ENCODE measurements around the gene CYP19A1.

Gene CYP19A1

DNA sequence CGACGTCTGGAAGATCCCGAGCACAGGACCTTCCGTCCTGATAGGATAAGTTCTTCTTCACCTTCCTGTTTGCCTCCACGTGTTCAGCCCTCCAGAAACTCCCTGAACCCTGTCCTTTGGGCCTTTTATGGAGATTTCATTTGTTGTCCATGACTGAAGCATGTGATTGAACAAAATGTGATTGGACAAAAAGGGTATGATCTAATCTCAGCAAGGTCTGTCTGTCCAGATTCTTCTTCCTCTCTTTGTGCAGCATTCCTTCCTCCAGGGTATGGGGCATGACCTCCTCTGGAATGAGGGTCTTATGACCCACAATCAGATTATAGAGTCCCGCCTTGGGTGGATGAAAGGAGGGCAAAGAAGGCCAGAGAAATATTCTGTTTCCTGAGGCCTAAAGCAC lies at the start of gene CYP19A1:
Gene CYP19A1, minus strand, starts transcription at position 101 of the 400 bp plus-strand sequence. CDS start 95,684 bp downstream, outside the sequence.
- no peak for DNase-seq

DNA sequence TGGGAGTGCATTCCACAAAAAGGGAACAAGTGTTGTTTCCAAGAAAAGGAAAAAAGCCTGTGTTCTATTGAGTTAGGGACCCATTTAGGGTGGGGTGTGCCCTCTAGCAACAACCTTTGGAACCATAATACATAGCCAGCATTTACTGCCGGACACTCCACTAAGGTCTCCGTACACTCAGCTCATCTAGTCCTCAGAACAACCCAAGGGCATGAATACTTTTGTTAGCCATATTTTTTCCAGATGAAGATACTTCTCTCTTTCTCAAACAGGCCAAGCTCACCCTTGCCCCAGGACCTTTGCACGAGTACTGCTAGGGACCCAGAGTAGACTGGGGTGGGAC lies 49.3 kb upstream of the CYP19A1 start:
- no peak for DNase-seq

DNA sequence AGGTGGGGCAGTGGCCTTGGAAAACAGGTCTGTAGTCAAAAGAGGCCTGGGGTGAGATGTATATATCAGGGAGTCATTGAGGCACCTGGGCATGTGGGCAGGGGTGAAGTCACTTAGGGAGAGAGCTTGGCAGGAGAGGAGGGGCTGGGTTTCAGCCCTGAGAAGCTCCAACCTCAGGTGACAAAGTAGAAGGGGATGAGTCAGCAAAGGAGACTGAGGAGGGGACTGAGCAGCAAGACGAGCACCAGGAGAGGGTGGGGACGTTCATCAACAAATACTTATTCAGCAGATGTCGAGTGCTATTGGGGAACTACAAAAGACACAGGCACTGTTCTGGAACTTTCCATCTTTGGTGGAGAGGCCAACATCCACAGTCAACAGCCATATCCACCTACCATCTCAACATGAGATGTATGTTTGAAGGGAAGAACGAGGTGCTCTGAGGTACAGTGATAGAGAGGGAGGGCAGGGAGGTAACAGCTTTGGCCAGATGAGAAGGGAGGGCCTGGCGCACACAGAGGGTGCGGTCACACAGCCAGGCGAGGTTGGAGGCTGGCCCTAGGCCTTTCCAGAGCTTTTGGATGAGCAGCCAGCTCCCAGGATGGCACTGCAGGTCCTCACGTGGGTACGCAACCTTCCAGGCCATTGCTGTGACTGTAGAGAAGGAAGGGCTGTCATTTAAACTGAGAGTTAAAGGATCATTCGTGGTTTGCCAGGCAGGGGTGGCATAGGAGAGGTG lies 48.7 kb upstream of the CYP19A1 start:
- DNase-seq: no peak

DNA sequence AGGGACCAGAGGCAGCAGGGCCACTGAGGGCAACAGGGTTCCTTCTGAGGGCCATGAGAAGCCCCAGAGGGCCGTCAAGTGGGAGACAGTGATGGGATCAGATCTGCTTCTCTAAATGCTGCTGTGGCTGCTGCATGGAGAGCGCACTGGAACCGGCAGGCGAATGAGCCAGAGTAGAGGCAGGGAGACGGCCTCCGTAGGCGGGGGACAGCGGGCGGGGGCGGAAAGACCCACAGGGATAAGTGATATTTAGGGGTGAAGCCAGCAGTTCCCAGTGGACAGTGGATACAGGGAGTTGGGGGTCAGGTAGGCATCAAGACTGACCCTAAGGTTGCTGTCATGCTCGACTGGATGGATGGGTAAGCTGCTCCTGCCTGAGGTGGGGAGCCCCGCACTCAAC lies 48.1 kb upstream of the CYP19A1 start:
- DNase-seq: no peak

DNA sequence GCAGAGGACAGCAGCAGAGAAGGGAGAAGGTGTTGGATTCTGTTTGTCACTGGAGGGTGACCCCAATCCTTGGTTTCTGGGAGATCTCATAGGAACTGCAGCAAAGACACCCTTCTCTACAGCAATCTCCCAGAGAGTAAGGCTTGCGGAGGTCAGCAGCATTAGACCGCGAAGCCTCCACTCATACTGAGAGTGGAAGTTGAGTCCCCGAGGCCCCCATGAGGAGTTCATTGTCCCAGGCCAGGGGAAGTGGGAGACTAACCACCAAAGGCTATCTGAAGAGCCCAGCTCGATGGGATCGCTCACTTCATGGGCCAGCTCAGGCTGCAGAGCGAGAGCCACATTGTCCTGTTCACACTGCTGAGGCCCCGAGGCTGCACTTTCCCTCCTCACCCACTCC lies 47.6 kb upstream of the CYP19A1 start:
- DNase-seq: no peak

DNA sequence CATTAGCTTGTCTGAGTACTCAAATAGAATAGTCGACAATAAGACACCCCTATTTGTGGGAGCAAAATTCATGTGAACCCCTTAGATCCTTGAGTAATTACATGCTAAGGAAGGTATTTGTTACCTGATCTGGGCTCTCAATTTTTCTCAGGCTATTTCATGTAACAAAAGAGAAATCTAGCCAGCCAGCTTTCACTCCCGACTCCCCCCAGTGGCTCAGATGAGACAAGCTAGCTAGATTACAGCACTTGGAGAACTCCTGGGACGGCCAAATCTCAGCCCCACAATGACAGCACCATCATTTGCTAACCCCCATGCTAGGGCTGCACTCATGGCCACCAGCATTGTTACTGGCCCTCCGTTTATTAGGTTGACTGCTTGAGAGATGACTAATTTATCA lies 44.4 kb upstream of the CYP19A1 start:
- DNase-seq: no peak

DNA sequence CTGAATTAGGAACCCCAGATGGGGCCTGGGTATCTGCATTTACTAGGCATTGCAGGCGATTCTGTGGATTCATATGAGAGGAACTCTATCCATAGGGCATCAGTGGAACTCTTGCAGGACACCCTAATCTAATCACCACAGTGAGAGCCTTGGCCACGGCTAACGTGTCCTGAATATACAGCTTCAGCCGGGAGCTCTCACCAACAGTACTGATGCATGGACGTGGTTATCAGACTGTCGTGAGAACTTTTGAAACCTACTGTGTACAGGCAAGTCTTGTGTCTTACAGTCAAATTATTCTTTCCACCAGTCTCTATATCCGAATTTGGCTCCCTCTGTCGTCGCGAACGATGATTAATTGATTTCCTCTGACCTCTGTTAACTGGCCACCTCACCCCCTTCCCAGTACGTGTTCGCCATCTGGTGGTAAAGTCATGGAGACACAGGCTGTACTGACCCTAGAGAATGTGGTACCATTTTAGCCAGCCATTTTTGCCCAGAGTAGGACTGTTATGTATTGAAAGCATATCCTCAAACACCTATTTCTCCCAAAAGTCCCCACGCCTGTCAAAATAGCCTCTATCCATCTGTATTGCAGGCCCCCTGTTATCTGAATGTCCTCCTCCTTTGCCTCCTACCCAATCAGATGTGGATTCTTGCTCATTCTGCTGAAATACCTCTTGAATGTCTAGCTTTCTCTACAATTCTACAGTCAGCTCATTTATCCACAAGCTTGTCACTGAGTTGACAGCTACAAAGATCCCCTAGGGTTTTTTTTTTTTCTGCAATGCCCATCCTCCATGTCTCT lies 42.8 kb upstream of the CYP19A1 start:
- DNase-seq: no peak

DNA sequence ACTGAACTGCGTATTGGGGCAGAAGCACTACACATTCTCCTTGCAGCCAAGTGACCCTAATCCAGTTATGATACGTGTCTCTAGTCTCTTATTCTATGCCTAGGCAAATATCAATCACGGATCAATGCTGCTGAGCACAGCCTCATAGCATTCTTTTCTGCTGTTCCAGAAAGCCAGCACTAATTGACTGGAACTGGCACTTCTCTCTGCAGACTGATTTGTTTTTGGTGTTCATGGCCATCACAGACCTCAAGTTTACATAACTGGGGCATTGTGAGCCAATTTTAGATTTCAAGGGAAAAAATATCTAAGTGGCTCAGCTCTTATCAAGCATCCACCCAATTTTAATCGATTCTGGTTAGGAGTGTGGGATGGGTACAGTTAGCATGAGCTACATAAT lies 41.0 kb upstream of the CYP19A1 start:
- no peak for DNase-seq

DNA sequence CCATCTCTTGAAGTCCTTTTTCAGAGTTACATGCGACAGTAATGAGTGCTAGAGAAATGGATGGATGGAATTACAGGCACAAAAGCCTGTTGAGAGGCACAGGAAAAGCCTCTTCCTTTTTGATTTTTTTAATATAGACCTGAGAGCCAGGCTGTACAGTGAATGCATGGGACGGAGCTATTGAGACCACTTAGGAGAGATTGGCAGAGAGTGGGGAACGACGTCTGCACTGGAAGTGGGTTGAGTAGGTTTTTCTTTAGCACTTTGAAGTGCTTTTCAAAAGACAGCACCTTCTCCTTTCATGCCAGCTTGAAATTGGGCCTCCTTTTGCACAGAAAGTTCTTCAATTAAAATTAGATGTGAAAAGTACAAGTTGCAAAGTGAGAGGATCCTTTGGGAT lies 40.0 kb upstream of the CYP19A1 start:
- no peak for DNase-seq

DNA sequence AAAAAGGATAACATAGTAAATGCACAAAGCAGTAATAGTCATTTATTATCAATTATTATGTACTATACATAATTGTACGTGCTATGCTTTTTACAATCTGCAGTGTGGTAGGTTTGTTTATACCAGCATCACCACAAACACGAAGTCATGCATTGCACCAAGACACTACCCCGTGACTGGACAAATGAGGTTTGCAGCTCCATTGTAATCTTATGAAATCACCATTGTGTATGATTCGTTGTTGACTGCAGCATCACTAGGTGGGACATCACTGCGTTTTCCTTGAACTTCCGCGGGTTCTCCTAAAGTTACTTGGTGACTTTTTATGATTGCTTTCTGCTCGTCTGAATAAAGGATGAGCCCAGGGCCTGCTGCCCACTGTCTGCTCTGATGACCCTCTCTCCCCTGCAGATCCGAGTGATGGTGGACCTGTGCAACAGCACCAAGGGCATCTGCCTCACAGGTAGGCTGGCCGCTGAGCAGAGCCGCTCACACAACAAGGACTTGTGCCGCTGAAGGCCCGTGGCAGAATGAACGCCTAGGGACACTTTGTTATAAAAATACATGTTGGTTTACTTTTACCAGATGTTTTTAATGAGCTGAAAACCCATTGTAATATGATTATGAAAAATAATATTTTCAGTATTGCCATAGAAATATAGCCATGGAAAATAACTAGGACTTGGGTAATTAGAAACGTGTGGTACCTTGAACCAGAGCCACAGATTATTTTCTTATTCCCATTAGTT lies 38.8 kb upstream of the CYP19A1 start:
- no peak for DNase-seq

DNA sequence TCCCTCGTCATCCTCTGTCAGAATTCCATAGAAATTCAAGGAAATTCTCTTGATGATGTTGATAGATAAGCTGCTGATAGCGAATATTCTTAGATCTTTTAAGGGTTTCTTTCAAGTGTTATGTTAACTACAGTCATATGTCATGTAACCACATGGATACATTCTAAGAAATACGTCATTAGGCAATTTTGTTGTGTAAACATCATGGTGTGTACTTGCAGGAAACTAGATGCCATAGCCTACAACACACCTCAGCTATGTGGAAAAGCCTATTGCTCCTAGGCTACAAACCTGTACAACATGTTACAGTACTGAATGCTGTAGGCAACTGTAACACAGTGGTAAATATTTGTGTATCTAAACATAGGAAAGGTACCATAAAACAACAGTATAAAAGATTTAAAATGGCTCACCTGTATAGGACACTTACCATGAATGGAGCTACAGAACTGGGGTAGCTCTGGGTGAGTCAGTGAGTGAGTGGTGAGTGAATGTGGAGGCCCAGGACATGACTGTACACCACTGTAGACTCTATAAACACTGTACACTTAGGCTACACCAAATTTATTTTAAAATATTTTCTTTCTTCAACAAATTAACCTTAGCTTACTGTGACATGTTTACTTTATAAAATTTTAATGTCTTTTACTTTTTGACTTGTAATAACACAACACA lies 37.7 kb upstream of the CYP19A1 start:
- no peak for DNase-seq

DNA sequence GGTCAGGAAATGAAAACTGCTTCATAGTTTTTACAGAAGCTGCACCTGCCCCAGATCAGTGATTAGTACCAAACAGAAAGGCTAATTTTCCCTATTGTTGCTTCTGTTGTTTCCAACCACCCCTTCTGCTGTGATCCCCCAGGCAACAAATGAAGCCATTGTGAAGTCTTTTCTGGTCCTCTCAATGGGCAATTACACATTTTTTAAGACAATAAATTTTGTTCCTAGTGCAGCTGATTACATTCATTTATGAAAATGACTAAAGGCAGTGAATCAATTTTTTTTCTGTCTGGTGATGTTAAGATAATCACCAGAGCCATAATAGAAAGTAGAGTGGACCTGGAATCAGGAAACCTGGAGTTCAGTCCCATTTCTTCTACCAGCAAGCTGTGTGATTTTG lies 35.7 kb upstream of the CYP19A1 start:
- DNase-seq: no peak

DNA sequence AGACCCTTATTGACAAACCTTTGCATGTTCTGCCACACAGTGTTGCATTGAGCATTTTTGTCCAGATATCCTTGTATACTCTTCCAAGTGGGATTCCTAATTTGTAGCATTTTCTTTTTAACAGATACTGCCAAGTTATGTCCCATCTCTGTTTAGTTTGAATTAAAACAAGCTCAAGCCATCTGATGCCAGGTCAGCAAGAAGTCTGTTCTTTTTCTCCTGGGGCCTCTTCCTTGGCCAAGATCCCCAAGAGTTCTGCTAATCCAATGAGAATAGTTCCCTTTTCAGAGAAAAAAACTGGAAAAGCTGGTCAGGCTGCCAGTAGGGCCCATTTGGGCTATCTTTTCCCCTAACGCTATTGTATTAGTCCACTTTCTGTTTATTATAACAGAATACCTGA lies 32.9 kb upstream of the CYP19A1 start:
- DNase-seq: no peak

DNA sequence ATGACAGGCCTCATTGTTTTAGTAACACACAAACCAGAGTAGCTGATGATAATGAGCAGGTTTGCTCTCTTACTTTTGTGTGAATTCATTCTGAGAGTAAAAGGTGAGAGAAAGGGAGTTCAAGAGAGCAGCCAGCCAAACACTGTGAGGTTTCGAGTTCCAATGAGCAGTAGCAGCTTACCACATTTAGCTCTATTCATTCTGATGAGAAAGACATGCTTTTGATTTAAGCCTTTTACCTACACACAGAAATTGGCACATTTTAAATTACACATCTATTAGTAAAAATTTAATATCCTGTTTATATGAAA lies 31.0 kb upstream of the CYP19A1 start:
- no peak for DNase-seq

DNA sequence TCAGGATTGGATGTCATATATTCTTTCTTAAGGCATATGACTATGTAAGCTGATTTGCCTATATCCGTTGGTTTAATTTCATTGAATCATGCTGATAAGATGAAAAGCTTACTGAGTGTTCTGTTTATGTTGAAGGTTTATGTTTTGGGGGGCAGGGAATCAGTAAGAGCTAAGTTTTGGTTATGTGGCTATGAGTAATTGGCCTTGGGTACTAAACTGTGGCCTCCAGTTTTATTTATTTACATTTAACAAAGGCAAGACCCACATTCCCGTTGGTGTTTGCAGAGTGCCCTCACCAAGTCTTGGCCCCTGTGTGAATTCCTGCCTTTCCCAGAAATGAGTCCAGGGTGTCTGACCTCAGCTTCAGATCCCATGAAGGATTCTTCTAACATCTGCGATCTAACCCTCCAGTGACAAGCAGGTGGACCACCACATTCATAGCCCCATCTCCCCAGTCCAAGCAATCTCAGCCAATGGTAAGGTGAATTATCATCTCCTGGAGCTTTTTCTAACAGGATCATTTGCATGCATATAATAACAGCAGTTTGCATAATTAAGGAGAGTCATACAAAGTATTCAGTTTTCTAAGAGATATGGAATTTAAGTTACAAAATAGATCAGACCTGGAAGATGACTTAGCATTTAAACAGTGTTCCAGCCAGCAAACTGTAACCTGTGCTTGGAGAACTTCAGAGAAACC lies 30.5 kb upstream of the CYP19A1 start:
- DNase-seq: no peak

DNA sequence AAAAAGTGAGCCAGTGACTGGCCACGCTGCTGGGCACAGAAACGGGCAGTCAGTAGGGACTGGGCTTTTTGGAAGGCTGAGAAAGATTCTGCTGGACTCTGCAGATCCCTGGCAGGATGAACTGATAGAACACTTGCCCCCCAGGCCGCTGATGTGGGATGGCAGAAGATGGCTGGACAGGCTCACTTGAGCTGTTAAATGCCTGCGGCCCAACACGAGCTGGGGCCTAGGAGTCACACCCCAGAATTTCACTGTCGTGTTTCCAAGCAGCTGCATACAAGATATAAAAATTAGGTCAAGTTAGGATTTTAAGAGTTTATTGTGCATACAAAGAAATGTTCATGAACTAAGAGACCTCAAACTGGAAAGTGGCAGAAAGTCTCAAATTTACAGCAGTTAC lies 29.9 kb upstream of the CYP19A1 start:
- DNase-seq: no peak

DNA sequence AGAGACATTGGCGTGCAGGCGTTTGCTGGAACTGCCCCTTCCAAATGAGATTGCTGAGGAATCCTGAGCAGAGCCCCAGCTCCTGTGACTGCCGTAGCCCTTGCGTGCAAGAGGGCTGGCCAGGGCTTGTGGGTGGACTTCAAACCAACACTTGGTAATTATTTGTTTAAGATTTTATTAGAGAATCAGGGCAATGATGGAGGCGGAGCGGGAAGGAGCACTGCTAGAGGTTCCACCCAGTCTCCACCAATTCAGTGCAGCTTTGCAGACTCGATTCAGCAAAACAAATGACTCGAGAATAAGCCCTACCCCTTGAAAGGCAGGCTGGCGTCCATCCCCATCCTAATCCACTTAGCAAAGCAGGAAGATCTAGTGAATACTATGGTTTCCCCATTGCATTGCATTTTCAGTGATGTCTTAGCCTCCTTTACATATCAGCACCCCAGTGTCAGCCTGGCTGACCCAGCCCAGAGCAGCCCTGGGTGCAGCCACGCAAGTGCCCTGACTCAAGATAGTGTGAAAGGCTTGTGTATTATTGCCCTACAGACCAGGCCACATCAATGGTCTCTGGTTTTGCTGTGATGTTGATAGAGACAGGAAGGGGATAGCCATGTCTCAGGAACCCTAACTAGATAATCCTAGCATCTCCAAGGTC lies 29.1 kb upstream of the CYP19A1 start:
- DNase-seq: no peak

DNA sequence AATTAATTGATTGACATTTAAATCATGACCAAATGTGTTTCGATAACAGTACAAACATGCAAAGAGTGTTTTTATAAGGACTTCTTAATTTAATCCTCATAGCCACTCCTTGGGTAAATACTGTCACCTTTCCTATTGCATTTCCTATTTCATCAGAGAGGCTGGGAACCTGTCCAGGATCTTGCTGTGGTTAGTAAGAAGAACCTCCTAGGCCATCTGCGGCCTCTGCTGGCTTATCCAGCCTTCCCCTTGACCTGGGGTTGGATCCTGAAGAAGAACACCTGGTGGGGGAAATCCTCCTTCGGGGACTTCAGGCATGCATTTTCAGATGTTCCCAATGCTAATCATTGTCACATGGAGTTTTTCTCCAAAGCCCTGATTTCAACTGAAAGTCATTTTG lies 28.5 kb upstream of the CYP19A1 start:
- DNase-seq: no peak

DNA sequence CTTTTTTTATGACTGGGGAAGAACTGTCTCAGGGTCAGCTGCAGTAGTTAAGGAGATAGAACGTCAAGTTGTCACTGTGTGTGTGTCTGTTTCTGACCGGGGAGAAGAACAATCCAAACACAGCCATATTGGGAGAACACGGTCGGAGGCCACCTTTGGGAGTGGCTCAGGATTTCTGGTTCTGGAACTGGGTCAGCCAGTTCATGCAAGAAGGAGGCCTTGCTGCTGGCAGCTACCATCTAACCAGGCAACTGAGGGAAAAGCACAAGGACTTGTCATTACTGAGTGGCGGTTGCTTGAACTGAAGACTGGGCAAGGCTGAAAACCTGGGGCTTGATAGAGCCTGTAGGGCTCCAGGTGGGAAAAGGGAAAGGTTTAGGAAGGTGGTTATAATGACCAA lies 27.7 kb upstream of the CYP19A1 start:
- DNase-seq: no peak

DNA sequence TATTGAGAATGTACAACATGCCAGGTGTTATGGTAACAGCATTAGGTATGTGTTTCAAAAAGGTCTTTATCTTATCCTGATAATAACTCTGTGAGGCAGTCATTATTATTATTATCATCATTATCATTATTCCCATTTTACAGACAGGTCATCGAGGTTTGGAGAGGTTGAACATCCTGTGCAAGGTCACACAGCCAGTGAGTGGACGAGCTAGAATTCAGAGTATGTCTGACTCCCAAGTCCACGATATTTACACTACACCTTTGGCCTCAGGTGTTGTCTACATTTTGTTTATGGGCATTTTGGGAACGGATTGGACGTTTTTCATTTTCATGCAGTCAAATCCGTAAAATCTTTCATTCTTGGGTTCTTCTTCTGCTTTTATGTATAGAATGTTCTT lies 27.0 kb upstream of the CYP19A1 start:
- no peak for DNase-seq

DNA sequence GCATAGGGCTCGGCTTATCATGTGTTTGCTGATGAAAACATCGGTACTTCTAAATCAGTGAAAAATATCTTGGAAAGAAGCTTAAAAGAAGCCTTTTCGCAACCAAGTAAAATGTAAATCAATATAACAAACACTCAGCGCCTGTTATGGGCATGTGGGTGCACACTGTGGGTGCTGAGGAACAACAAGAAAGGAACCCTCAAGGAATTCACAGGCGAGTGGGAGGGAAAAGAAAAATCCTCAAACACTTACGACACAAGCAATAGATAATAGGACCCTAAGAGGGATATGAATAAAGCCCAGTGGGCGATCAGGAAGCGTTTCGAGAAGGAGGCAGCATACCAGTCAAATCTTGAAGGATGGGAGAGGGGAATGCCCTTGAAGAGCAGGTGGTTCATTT lies 25.0 kb upstream of the CYP19A1 start:
- DNase-seq: no peak

DNA sequence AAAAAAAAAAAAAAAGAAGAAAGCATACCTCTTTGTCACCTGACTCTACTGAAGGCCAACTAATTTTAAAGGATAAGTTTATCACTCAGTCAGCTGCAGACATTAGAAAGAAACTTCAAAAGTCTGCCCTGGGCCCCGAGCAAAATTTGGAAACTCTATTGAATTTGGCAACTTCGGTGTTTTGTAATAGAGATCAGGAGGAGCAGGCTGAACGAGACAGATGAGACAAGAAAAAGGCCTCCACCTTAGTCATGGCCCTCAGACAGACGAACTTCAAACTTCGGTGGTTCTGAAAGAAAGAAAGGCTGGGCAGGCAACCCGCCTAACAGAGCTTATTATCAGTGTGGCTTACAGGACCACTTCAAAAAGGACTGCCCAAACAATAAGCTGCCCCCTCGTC lies 21.6 kb upstream of the CYP19A1 start:
- DNase-seq: no peak

All from activated CD8-positive, alpha-beta memory T cell treated with anti-CD3 and anti-CD28 coated beads, Interleukin-2, amount 50 U/mL, for 4 hours (primary cell).